Adrenal gland (tissue), 12 donors: ENCODE results near the gene EPM2AIP1. TPM values are rescaled to one million over a fixed set of nuclear protein-coding genes. Genes with fewer than 3 reads are reported as not detected.

Experiments
- DNase-seq, 7 donors: peaks; one replicate each; pipeline ENCODE4 v3.0.0-alpha.2; 2019 to 2020
- H3K27ac ChIP-seq, 5 donors: fragments of 200-600 bp; sonication (generic) in 4 of 5; 1 replicate in 3 of 5; 2 replicates in 2 of 5; pipeline versions ENCODE4 v1.5.1 to v1.8.0; 2016 to 2020; ENCODE audit warnings: mild to moderate bottlenecking in 1 of 5
- H3K27me3 ChIP-seq: fragments of 200-600 bp; 2 replicates; pipeline ENCODE4 v1.8.0; 2021
- H3K36me3 ChIP-seq, 2 donors: fragments of 200-600 bp; replicated peaks in 1 of 2; 1 replicate in 1 of 2; 2 replicates in 1 of 2; pipeline versions ENCODE4 v1.5.1 to v1.8.0; 2018 to 2022
- H3K4me1 ChIP-seq, 2 donors: fragments of 200-600 bp; replicated peaks in 1 of 2; 1 replicate in 1 of 2; 2 replicates in 1 of 2; pipeline versions ENCODE4 v1.5.1 to v1.8.0; 2018 to 2021
- H3K4me3 ChIP-seq, 4 donors: fragments of 200-600 bp; sonication (generic) in 3 of 4; one replicate each; pipeline ENCODE4 v1.5.1; 2016 to 2018
- H3K9me3 ChIP-seq, 3 donors: fragments of 200-600 bp; sonication (generic) in 1 of 3; replicated peaks in 1 of 3; 1 replicate in 2 of 3; 2 replicates in 1 of 3; pipeline versions ENCODE4 v1.5.1 to v1.8.0; 2016 to 2021
- CTCF ChIP-seq, 6 experiments: fragments of 450-650 bp in 4 of 6; fragments of 200-600 bp in 2 of 6; sonication (generic) in 1 of 6; IDR thresholded peaks; 1 replicate in 5 of 6; 2 replicates in 1 of 6; pipeline versions ENCODE4 v1.5.1 to v1.8.0; 2016 to 2021; ENCODE audit warnings: antibody characterized with exemption in 6 of 6, mild to moderate bottlenecking in 2 of 6, moderate library complexity in 1 of 6
- POLR2A ChIP-seq, 2 donors: fragments of 450-650 bp; IDR thresholded peaks; one replicate each; pipeline ENCODE4 v1.6.1; 2017; ENCODE audit warnings: antibody characterized with exemption in 2 of 2, mild to moderate bottlenecking in 2 of 2, moderate library complexity in 1 of 2
- WGBS, 4 donors: extraction: QIAGEN DNeasy Blood & Tissue Kit in 2 of 4; methylation state at CpG; one replicate each; pipeline versions ENCODE4 v1.1.5 to v1.1.7; 2013 to 2017; 5-methylcytosine and 5-hydroxymethylcytosine counted together
- intact Hi-C, 2 donors: fragments of 100-400 bp; cut with DNase I; formaldehyde crosslinking; loops; one replicate each; pipeline versions ENCODE4 v1.14.1 to v1.15.0; 2022 to 2023
- polyA plus RNA-seq, 3 donors: library from polyadenylated mRNA; stranded (reverse); fragments of 200-250 nt in 2 of 3; fragments of 350-450 nt in 1 of 3; fragmentation: Illumina TruSeq in 1 of 3; extraction: RNeasy Lipid Tissue Mini Kit (QIAGEN cat#74804) in 1 of 3; gene quantifications; one replicate each; pipeline ENCODE4 v1.2.3, GENCODE V29; 2013 to 2014
- total RNA-seq, 9 donors: library from RNA; depleted of rRNA in 4 of 9; stranded (reverse); fragments of >200 nt in 4 of 9; fragments of 120-200 nt in 1 of 9; fragmentation: NEBNext Ultra II Directional in 1 of 9; extraction: Animal tissue kit (Norgen Biotek cat#: 25700) in 1 of 9; gene quantifications; one replicate each; pipeline versions ENCODE4 v1.1.0 to v1.2.4, GENCODE V29; 2013 to 2023
- donor health status: healthy with polysubstance abuse.
- donor health status: Bipolar disorder and iron deficiency.
- donor health status: DM: yes; HTN: yes; CAD: no.
- donor health status: DM: no; HTN: no; CAD: no.
- donor health status: DM: no; HTN: no; CAD: no.
- donor health status: DM: yes; HTN: yes; CAD: no.

EPM2AIP1 gene
- total and polyA plus RNA-seq, 12 donors = 6.2 to 37.2 (median 17.2) TPM

GRCh38 chr3:36944012-36944640, 48.8 kb downstream of the EPM2AIP1 start:
- DNase-seq = peak; percentile 44 to 67 (median 58)
- peaks cover 0 to 5% (median 0%) of the 10 kb centered on the region in 3 donors for H3K9me3 ChIP-seq
- intact Hi-C loops = no loop called here
- H3K4me1 ChIP-seq = peaks cover 7 to 21% of the 10 kb centered on the region in 2 donors
- WGBS, 4 donors = 0 to 2% (median 0%) methylated on average over 13 to 56 of the region's 56 CpGs
- TF ChIP-seq POLR2A (IDR thresholded peaks at IDR 0.05) (no peak), CTCF (IDR thresholded peaks at IDR 0.05) (no peak)
- no peaks in the 10 kb centered on the region for H3K36me3 ChIP-seq
- H3K27ac ChIP-seq = peak overlapping the region in 4 of 5 donors; percentile 32 to 81 (median 62)
- H3K4me3 ChIP-seq = peak overlapping the region; percentile 24 to 89 (median 58)
- no peaks in the 10 kb centered on the region for H3K27me3 ChIP-seq

DNA sequence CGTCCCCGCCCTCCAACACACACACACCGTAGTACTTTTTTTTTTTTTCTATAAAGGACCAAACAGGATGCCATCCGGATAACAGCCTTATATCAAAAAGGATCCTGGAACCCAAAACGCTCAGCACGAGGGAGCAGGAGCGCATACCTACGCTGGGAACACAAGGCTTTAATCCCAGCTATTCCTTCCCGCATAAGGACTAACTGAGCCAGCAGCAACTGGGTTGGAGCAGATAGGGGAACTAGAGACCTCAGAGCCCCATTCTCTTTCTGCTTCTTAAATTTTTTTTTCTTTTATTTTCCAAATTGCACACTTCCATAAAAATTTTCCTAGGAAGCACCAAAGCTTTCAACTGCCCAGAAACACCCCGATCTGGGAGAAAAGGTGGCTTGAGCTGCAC, 49.3 kb downstream of the EPM2AIP1 start:
- peak overlapping the region in 1 of 5 donors; percentile 78 for H3K27ac ChIP-seq
- H3K4me3 ChIP-seq = peak overlapping the region; percentile 24 to 89 (median 58)
- DNase-seq = no peak
- H3K4me1 ChIP-seq = peaks cover 7 to 21% of the 10 kb centered on the region in 2 donors
- no peak for TF ChIP-seq CTCF (IDR thresholded peaks at IDR 0.05)
- TF ChIP-seq POLR2A (IDR thresholded peaks at IDR 0.05) = no peak
- intact Hi-C loops = no loop called here
- no peaks in the 10 kb centered on the region for H3K27me3 ChIP-seq
- WGBS, 4 donors = 37 to 50% (median 44%) methylated on average over 10 of the region's 10 CpGs
- H3K36me3 ChIP-seq = no peaks in the 10 kb centered on the region
- peaks cover 0 to 5% (median 0%) of the 10 kb centered on the region in 3 donors for H3K9me3 ChIP-seq

DNA sequence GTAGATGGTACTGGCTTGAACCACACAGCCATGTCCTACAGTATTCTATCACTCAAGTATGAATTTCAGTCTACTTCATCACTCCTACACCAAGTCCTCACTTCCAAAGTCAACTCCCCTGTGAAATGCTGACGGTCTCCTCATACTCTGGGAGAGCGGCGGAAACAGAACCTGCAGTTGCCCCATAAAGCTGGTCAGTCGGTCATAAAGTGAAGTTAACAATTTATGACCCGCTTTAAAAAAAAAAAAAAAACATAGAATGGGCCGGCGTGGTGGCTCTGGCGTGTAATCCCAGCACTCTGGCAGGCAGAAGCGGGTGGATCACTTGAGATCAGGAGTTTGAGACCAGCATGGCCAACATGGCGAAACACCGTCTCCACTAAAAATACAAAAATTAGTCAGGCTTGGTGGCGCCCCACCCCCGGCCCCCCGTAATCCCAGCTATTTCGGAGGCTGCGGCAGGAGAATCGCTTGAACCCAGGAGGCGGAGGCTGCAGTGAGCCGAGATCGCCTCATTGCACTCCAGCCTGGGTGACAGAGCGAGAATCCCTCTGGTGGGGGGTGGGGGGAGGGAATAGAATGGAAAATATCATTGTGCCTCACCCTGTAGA, 50.2 kb downstream of the EPM2AIP1 start:
- no peak for TF ChIP-seq POLR2A (IDR thresholded peaks at IDR 0.05)
- no peak for TF ChIP-seq CTCF (IDR thresholded peaks at IDR 0.05)
- H3K4me3 ChIP-seq = no peak overlapping the region
- intact Hi-C loops = no loop called here
- H3K27me3 ChIP-seq = no peaks in the 10 kb centered on the region
- WGBS, 4 donors = 96 to 98% (median 98%) methylated on average over 15 to 21 of the region's 21 CpGs
- DNase-seq = no peak
- H3K4me1 ChIP-seq = peaks cover 7 to 21% of the 10 kb centered on the region in 2 donors
- H3K27ac ChIP-seq = no peak overlapping the region
- H3K36me3 ChIP-seq = no peaks in the 10 kb centered on the region
- H3K9me3 ChIP-seq = peaks cover 0 to 4% (median 0%) of the 10 kb centered on the region in 3 donors

GRCh38 chr3:36941658-36942057, 51.3 kb downstream of the EPM2AIP1 start:
- H3K9me3 ChIP-seq = no peaks in the 10 kb centered on the region
- TF ChIP-seq POLR2A (IDR thresholded peaks at IDR 0.05) = no peak
- no peak for TF ChIP-seq CTCF (IDR thresholded peaks at IDR 0.05)
- H3K4me1 ChIP-seq = peaks cover 7 to 21% of the 10 kb centered on the region in 2 donors
- WGBS, 4 donors = 31 to 39% (median 37%) methylated on average over 3 of the region's 3 CpGs
- peak in 3 of 7 donors; percentile 23 to 59 (median 36) for DNase-seq
- H3K27ac ChIP-seq = peak overlapping the region in 1 of 5 donors; percentile 14
- intact Hi-C loops = no loop called here
- H3K4me3 ChIP-seq = no peak overlapping the region
- H3K36me3 ChIP-seq = no peaks in the 10 kb centered on the region
- no peaks in the 10 kb centered on the region for H3K27me3 ChIP-seq
